ENCODE data around the gene KCNQ2.

The KCNQ2 gene

DNA sequence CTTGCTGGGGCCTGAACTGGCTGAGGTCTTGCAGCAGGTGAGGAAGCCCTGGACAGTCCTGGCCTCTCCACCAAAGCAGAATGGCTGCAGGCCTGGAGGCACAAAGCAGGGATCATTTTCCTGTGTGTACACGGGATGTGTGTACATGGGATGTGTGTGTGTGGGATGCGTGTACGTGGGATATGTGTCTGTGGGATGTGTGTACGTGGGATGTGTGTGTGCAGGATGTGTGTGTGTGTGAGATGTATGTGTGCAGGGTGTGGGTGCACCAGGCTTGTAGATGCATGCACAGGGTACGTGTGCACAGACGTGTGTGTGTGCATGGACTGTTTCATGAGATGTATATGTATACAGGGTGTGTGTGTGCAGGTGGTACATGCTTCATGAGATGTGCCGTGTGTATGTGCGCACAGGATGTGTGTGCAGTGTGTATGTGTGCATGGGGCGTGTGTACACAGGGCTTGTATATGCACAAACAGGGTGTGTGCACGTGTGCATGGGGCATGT is 103.4 kb downstream of the KCNQ2 start:
- H3K27me3 ChIP-seq (ENCODE audit: insufficient read depth, poor library complexity, severe bottlenecking) = no peaks in the 10 kb centered on the region
- no peak for DNase-seq (ENCODE audit: low read depth in 1 of 2, low spot score in 1 of 2)

DNA sequence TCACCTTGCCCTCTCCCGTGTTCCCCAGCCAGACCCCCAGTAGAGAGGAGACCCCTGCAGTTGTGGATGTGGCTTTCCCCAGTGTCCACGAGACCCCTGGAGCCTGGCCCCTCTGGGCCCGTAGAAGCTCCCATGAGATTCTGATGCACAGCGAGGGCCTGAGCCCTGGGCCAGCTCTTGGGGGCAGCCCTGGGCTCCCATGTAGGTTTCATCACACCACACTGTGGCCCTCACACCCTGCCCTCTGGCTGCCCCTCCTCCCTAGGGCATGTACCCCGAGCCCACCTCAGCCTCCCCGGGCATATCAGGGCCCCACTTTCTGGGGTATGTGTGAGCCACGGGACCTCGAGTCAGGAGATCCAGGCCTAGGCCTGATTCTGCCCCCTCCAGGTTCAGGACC is 104.3 kb downstream of the KCNQ2 start:
- TF ChIP-seq, protein P1, sequence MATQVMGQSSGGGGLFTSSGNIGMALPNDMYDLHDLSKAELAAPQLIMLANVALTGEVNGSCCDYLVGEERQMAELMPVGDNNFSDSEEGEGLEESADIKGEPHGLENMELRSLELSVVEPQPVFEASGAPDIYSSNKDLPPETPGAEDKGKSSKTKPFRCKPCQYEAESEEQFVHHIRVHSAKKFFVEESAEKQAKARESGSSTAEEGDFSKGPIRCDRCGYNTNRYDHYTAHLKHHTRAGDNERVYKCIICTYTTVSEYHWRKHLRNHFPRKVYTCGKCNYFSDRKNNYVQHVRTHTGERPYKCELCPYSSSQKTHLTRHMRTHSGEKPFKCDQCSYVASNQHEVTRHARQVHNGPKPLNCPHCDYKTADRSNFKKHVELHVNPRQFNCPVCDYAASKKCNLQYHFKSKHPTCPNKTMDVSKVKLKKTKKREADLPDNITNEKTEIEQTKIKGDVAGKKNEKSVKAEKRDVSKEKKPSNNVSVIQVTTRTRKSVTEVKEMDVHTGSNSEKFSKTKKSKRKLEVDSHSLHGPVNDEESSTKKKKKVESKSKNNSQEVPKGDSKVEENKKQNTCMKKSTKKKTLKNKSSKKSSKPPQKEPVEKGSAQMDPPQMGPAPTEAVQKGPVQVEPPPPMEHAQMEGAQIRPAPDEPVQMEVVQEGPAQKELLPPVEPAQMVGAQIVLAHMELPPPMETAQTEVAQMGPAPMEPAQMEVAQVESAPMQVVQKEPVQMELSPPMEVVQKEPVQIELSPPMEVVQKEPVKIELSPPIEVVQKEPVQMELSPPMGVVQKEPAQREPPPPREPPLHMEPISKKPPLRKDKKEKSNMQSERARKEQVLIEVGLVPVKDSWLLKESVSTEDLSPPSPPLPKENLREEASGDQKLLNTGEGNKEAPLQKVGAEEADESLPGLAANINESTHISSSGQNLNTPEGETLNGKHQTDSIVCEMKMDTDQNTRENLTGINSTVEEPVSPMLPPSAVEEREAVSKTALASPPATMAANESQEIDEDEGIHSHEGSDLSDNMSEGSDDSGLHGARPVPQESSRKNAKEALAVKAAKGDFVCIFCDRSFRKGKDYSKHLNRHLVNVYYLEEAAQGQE (IDR thresholded peaks at IDR 0.05; ENCODE audit: insufficient replicate concordance, low read depth) = no peak
- no peak for TF ChIP-seq GABPA (IDR thresholded peaks at IDR 0.05; ENCODE audit: low read depth)
- TF ChIP-seq, protein P2, sequence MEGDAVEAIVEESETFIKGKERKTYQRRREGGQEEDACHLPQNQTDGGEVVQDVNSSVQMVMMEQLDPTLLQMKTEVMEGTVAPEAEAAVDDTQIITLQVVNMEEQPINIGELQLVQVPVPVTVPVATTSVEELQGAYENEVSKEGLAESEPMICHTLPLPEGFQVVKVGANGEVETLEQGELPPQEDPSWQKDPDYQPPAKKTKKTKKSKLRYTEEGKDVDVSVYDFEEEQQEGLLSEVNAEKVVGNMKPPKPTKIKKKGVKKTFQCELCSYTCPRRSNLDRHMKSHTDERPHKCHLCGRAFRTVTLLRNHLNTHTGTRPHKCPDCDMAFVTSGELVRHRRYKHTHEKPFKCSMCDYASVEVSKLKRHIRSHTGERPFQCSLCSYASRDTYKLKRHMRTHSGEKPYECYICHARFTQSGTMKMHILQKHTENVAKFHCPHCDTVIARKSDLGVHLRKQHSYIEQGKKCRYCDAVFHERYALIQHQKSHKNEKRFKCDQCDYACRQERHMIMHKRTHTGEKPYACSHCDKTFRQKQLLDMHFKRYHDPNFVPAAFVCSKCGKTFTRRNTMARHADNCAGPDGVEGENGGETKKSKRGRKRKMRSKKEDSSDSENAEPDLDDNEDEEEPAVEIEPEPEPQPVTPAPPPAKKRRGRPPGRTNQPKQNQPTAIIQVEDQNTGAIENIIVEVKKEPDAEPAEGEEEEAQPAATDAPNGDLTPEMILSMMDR (IDR thresholded peaks at IDR 0.05; ENCODE audit: insufficient read depth, low read length) = no peak
- no peak for TF ChIP-seq SPI1 (IDR thresholded peaks at IDR 0.05; ENCODE audit: borderline replicate concordance, low read depth)
- TF ChIP-seq POLR2AphosphoS5 (IDR thresholded peaks at IDR 0.05; ENCODE audit: low read depth) = no peak
- DNase-seq (ENCODE audit: low read depth in 1 of 2, low spot score in 1 of 2) = no peak
- Histone ChIP-seq H3K27ac (replicated peaks) (no peak overlapping the region), H3K27me3 (ENCODE audit: insufficient read depth, poor library complexity, severe bottlenecking) (no peaks in the 10 kb centered on the region), H3K4me3 (replicated peaks; ENCODE audit: insufficient read depth, low read length) (no peak overlapping the region)

More for the DNA sequence above, 103.4 kb downstream of the KCNQ2 start:
- TF ChIP-seq SPI1 (IDR thresholded peaks at IDR 0.05; ENCODE audit: borderline replicate concordance, low read depth) (no peak), GABPA (IDR thresholded peaks at IDR 0.05; ENCODE audit: low read depth) (no peak)
- TF ChIP-seq, protein P1 (IDR thresholded peaks at IDR 0.05; ENCODE audit: insufficient replicate concordance, low read depth) = no peak
- Histone ChIP-seq H3K27ac (replicated peaks) (no peak overlapping the region), H3K4me3 (replicated peaks; ENCODE audit: insufficient read depth, low read length) (no peak overlapping the region)

DNA sequence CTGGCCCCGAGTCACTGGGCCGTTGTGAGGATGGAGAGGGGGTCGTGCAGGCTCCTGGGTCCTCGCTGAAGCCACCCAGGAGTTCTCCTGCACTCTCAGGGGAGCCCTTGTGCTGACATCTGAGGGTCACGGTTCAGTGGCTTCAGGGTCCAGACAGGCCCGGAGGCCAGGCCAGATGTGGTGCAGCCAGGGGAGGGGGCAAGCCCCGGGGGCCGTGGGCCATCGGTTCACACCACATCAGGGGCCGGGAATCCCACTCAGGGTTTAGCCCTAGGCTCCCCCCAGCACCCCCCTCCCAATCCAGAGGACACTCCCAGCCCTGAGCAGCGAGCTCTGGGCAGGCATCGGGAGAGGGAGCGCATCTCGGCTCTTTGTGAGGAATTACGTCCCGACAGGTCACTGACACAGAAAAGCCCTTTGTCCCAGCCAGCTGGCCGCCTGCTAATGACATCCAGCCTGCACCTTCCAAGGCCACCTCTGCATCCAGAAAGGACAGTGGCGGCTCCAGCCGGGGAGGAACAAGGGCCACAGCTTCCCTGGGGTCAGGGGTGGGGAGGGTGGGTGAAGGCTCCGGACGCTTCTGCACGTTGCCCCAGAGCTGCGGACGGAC is 104.9 kb downstream of the KCNQ2 start:
- peaks cover 4% of the 10 kb centered on the region for H3K27me3 ChIP-seq (ENCODE audit: insufficient read depth, poor library complexity, severe bottlenecking)
- H3K4me3 ChIP-seq (replicated peaks; ENCODE audit: insufficient read depth, low read length) = no peak overlapping the region
- TF ChIP-seq, protein P2 (IDR thresholded peaks at IDR 0.05; ENCODE audit: insufficient read depth, low read length) = no peak
- no peak for TF ChIP-seq GABPA (IDR thresholded peaks at IDR 0.05; ENCODE audit: low read depth)
- TF ChIP-seq POLR2AphosphoS5 (IDR thresholded peaks at IDR 0.05; ENCODE audit: low read depth) = no peak
- TF ChIP-seq SPI1 (IDR thresholded peaks at IDR 0.05; ENCODE audit: borderline replicate concordance, low read depth) = no peak
- TF ChIP-seq, protein P1 (IDR thresholded peaks at IDR 0.05; ENCODE audit: insufficient replicate concordance, low read depth) = no peak
- DNase-seq (ENCODE audit: low read depth in 1 of 2, low spot score in 1 of 2) = no peak
- H3K27ac ChIP-seq (replicated peaks) = no peak overlapping the region

Measured in HL-60 (cell line).